NCI-H524 (cell line): Measurements from ENCODE around the gene RFC1.
A peak's percentile ranks its signal among the peaks of the same experiment; 100 is the strongest.
"Not testable (repeated sequence)": the region's sequence is repeated elsewhere in the genome, so short reads cannot be mapped to it uniquely, and the experiment has no call there.

ENCODE experiments used
- DNase-seq, 2 experiments: peaks; one replicate each; lab custom pipeline; 2025; lab: John Stamatoyannopoulos, UW

Gene RFC1

DNA sequence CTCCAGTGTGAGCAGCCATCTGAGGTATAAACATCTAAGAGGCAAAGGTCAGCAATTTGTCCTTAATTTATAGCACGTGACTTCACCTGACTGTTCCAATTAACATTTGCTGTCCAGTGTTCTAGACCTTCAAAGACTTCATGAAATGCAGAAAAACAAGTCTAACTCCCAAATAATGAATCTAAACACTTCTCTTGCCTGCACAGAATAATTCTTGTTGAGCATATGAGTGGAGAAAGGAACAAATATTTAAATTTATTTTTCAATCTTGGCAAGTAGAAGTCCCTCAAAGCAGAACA lies 12.0 kb downstream of the RFC1 start:
- no peak for DNase-seq

DNA sequence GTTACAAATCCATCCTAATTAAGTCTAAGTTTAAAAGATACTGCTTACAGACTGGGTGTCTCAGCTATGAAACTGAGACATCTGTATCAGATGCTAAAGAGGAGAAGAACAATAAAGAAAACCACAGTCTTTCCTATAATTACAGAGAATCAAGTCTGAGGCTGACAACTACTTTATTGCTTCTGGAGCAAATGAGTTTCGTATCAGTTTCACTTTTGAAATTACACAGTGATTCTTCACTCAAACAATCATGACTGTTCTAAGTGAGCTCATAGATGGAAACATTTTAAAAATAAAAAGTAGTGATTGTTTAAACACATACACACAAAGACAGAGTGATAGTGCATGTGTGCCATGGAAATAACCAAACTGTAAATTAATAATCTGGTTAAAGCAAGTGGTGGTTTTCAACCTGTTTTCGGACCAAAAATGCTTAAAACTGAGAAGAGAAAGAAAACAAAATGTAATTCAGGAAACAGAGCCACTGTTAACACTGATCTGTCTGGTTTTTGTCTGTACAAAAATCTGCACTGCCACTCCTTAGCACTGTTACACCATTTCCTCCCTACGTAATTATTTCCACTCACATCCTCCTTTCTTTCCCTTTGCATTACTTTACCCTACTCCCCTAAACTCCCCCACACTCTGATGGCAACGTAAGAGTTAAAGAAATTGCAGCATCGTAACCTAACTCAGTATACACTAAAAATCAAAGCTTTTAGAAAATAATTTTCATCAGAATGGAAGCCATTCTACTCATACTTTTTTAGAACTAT lies 12.5 kb downstream of the RFC1 start:
- DNase-seq: no peak

DNA sequence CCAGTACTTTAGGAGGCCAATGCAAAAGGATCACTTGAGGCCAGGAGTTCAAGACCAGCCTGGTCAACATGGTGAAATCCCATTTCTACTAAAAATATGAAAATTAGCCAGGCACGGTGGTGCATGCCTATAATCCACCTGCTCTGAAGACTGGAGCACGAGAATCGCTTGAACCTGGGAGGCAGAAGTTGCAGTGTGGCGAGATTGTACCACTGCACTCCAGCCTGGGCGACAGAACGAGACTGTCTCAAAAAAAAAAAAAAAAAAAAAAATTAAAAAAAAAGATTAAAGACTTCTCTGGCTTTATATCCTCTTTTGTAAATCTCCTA lies 13.0 kb downstream of the RFC1 start:
- DNase-seq: not testable (repeated sequence)

DNA sequence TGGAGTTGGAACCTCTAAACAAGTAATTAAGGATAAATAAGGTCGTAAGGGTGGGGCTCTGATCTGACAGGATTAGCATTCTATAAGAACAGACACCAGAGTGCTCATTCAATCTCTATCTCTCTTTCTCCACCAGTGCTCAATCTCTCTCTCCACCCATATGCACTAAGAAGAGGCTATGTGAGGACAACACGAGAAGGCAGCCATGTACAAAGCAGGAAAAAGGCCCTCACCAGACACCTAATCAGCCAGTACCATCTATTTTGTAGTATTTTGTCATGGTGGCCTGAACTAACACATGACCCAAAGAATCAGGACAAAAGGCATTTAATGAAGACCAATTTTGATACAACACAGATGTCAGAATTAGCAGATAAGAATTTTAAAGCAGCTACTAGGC lies 16.8 kb downstream of the RFC1 start:
- DNase-seq: no peak

DNA sequence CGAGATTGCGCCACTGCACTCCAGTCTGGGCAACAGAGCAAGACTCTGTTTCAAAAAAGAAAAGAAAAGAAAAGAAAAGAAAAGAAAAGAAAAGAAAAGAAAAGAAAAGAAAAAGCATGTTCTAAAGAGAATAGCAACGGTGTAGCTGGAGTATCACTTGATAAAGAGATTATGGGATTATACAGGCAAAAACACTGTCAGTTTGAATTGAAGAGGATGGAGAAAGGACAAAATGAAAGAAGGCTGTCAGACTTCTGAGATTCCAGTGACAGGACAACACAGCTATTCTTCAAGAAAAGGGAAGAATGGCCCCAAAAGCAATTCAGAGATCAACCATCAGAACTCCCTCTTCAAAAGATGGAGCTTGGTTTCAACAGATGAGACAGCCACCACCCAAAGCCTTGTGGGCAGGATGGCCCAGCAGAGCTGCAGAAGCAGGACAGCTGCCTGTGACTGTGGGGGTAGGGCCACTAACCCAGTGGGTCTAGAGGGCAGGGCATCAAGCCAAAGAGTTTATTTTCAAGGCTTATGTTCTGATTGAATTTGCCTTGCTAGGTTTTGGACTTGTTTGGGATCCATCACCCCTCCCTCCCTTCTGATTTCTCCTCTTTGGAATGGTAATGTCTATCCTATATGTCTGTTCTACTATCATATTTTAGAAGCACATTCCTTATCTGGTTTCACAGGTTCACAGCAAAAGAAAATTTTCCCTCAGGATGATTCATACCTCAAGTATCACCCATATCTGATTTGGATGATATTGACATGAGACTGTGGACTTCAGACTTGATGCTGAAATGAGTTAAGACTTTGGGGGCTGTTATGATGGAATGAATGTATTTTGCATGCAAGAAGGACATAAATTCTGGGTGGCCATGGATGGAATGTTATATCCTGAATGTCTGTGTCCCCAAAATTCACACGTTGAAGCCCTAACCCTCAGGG lies 17.5 kb downstream of the RFC1 start:
- peak; percentile 6 to 23 for DNase-seq

DNA sequence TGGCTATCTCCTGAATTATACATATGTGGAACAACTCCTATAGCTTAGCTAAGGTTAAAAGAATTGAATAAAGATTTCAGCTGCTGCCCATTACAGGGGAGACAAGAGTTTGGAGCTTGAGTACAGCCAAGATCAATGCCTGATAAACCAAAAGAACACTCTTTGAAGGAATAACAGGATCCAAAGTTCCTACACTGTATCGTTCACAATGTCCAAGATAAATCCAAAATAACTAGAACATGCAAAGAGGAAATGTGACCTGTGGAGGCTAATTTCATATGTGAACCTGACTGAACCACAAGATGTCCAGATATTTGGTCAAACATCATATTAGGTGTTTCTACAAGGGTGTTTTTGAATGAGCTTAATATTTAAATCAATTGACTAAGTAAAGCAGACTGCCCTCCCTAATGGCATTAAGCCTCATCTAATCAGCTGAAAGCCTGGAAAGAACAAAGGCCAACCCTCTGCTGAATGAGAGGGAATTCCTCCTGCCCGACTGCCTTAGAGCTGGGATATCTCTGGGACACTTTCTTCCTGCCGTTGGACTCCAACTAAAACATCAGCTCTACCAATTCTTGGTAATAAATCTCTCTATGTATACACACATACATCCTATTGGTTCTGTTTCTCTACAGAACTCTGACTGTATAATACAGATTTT lies 19.2 kb downstream of the RFC1 start:
- no peak for DNase-seq

DNA sequence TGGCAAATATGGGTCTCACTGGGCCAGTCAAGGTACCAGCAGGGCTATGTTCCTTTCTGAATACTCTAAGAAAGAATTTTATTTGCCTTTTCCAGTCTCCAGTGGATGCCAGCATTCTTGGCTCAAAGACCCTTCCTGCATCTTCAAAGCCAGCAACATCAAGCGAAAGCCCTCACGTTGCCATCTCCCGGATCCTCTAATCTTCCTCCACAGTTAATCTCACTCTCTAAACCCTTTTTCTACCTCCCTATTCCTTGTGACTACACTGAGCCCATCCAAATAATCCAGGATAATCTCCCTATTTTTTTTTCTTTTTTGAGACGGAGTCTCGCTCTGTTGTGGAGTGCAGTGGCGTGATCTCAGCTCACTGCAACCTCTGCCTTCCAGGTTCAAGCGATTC lies 23.4 kb downstream of the RFC1 start:
- DNase-seq: no peak

DNA sequence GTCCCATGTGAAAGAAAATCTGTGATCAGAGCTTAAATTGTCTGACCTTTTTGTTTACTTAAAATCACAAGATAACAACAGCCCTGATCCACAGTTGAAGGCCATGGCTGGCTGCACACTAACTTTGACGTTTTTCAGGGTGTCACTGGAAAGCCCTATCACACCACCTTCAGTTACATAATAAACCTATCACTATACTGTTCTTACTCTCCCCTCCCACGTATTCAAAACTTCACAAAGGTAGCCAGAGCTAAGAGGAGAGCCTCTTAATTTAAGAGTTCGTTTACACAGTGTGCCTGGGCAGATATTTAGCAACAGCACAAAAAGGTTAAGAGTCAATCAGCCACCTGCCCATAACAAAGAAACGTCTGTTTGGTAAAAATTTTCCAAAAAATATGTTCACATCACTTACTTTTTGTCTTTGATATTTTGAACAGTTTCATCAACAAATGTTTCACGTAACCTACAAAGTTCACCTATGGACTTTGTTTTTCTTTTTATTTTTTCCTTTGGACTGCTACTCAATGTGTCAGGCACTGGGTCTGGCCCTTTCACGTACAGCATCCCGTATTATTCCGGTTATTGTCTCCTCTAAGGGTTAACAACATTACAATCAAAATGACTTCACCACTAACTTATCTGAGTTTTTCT lies 25.0 kb downstream of the RFC1 start:
- DNase-seq: no peak

DNA sequence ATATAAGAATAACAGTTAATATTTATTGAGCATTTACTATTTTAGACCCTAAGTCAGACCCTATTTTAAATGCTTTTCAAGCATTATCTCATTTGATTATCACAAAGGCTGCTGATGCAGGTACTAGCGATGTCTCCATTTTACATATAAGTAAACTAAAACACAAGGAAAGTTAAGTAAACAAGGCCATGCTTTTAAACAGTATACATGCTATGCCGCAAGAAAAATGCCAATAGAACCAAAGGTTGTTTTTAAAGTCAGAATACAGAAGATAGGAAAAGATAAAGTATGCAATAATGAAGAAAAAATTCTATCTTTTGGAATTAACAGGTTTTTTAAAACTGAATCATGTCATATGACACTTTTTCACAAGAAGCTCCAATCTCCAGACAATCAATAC lies 26.2 kb downstream of the RFC1 start:
- DNase-seq: no peak

DNA sequence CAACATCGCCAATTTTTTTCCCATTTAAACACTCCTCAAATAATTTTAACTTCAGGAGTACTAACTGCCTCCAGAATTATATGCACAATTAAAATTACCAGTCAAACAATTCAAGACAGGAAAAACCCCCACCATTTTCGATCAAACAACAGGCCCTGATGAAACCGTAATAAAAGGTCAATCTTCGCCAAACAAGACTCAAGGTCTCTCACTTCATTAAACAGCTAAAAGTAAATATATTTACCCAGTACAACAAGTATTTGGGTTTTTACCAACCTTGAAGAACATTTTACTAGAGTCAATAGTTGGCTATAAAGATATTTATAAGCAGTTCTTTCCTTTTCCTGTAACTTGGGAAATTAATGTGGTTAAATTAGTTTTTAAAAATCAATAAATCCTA lies 28.3 kb downstream of the RFC1 start:
- DNase-seq: no peak

DNA sequence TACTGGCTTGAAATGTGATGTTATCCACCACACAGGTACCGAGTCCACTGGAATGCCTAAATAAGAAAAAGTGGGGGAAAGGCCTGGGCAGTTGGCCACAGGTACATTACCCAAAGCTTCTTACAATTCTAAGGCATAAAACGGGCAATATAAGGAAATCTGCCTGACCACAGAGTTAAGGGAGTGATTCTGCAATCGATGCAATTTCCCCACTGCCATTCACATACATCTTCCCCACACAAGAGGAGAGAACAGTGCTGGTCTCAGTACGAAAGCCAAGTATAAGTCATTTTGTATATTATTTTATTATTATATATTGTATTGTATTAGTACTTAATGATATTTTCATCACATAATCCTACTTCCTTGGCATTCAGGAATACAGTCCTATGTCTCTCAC lies 30.6 kb downstream of the RFC1 start:
- DNase-seq: no peak

DNA sequence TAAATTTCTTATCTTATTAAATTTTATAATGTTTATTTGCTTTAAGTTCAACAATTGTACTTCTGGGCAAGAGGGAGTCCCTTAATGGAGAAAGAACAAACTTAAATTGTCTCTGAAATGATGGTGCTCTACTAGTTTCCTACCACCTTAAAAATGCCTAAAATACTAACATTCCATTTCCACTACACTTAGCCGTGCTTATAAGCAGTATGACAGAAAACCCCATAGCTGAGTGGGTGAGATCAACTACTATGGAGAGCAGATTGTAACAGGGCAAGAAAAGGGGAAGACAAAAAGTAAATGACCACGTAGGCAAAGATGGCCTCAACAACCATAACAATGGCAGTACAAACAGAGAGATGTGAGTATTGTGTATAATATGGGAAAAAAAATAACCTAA lies 35.0 kb downstream of the RFC1 start:
- DNase-seq: no peak

DNA sequence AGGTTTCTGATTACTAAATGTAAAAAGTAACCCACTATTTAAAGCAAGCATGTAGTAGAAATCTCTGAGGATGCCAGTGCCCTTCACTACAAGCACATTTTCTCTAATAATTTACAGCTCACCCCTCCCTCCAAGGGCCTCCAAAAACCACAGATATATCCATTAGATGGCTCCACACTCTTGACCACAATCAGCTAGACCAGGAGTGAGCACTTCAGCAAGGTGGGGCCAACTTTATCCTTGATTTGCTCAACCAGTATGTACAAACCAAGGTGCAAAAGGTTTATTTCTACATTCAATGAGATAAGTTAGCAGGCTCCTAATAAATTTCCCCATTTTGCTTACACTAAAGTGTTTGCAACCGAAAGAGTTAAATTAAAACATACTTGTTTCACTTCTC lies 35.8 kb downstream of the RFC1 start:
- DNase-seq: no peak

DNA sequence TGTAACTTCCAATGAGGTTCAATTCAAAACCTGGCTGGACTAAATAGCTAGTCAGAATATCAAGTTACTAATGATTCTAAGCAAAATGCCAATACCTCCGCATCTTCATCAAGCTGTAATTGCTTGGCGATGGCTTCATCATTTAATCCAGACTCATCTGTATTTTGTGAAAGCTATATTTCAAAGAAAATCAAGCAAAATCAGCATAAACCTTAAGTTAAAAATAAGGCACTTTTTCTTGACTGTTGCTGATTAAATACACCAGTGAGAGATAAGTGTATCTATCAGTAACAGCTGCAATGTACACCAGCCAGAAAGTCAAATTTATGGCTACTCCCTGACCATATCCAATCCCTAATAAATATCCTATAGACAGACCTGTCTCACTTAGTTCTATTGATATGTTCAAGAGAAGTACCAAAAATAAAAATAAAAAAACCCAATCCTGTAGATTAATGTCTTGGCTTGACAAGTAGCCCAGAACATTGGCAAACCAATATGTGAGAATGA lies 39.6 kb downstream of the RFC1 start:
- no peak for DNase-seq

DNA sequence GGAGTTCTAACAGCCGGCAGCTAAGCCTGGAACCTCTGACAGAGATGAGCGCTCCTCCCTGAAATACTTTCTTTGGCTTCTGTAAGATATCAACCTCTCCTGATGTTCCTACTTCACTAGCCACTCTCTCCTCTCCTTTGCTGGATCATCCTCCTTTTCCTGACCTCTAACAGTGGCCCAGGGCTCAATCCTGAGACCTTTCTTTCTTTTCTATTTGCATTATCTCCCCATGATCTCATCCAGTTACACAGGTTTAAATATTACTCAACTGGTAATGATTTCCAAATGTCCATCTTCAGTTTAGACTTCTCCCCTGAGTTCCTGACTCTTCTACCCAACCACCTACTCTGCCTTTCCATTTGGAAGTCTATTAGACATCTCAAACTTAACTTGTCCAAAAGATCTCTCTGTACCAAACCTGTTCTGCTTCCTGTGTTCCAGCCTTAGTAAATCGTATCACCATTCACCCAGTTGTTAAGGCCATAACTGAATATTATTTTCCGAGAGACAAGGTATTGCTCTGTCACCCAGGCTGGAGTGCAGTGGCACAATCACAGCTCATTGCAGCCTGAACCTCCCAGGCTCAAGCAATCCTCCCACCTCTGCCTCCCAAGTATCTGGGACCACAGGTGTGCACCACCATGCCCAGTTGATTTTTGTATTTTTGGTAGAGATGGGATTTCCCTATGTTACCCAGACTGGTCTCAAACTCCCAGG lies 41.1 kb downstream of the RFC1 start:
- DNase-seq: no peak

DNA sequence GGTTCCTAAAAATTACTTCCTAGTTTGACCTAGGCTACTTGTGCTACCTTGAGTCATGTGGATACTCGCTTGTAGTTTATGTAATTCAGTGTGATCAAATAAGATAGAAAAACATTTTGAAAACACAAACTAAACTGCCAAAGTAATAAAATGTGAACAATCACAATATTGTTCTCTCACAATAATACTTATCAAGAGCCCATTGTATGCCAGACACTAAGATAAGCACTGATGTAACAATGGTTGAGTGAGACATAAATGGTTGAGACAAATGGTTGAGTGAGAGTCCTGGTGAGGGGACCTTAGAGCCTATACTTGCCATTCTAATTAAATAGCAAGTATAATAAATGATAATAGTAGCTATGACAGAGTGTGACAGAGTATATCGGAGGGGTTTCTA lies 41.7 kb downstream of the RFC1 start:
- no peak for DNase-seq

DNA sequence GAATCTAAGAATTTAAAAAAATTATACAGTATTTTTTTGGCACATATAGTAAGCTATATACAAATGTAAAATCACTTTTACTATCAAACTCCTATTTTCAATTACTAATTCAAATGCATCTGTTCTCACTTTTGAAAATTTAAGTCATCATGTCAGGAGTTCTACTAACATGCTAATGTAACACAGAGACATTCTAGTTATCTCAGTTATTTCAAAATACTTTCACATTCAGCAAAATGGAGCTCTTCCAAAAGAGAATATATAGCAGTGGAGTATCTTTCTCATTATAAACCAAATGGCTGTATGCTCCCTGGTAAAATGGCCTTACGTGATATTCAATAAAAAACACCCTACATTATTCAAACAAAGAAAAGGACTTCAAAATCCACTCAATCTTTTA lies 42.3 kb downstream of the RFC1 start:
- no peak for DNase-seq

DNA sequence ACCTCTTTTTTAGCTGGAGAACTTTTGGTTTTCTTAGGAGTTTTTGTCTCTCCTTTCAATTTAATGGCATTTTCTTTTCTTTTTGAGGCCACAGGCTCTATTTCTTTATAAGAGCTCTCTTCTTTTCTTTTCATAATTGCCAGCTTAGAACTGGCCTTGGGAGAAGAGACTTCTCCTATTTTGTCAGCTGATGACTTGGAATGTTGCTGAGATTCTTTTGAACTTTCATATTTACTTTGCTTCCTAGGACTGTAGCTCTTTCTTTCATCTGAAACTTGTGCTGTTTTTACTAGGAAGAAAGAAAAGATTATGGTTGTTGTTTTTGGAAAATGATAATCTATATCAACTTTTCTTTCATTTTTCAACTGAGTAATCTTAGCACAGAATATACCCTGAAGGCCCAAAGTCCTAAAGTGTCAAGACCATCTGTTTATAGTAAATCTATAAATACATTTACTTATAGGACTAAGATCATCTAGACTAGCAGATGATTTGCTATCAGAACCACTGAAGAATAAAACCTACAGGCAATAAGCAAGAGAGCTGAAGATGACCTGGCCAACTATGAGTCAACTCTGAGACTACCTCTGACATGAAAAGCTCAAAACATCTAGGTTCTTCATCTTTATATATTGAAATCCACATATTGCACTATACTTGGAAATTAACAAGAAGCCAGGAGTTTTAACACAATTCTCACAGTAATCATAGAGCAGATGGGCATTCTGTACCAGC lies 45.6 kb downstream of the RFC1 start:
- no peak for DNase-seq

DNA sequence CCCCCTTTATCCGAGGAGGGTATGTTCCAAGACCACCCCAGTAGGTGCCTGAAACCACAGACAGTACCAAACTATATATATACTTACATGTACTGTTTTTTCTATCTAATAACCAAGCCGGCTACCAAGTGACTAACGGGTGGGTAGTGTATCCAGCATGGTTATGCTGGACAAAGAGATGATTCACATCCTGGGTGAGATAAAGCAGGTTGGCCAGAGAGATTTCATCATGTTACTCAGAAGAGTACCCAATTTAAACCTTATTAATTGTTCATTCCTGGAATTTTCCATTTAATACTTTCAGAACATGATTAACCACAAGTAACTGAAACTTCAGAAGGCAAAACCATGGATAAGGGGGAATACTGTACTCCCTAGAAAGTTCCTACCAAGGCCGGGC lies 46.5 kb downstream of the RFC1 start:
- DNase-seq: no peak

DNA sequence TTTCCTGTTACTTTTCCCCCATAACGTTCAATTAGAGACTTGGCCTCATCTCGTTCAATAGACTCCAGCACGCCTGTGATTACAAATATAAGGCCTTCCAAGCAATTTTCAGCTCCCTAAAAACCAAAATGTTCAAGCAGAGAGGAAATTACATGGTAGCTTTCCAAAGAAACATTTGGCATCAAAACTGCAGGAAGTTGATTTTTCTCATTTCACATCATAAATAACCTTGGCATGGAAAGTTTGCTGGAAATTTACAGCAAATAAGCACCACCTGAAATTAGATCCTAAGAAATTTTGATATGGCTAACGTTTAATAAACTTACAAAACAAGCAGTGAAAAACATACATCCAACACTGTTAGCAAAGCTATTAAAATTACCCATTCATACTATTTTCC lies 53.3 kb downstream of the RFC1 start:
- DNase-seq: no peak

DNA sequence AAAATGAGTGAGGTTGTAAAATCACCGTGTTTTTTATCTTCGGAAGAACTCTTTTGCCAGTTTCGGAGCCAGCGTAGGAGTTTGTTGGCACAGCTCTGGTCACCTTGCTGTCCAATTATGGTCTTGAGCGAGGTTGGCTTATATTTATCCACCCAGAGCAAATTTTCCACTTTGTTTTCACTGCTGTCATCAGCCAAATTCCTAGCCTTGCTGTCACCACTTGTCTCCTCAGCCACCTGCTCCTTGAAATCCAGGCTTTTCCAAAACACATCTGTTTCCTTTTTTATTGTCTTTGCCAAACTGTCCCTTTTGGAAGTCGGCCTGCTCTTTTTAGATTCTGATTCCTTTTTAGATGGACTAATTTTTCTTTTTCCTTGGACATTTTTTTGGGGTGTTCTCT lies 57.6 kb downstream of the RFC1 start:
- peak; percentile 66 to 86 for DNase-seq
